ENCODE measurements around the gene ECM2. TPM values are rescaled to one million over a fixed set of nuclear protein-coding genes. Genes with fewer than 3 reads are reported as not detected.

ECM2 gene
- total RNA-seq, 1 experiment from 2014 or later = not detected

DNA sequence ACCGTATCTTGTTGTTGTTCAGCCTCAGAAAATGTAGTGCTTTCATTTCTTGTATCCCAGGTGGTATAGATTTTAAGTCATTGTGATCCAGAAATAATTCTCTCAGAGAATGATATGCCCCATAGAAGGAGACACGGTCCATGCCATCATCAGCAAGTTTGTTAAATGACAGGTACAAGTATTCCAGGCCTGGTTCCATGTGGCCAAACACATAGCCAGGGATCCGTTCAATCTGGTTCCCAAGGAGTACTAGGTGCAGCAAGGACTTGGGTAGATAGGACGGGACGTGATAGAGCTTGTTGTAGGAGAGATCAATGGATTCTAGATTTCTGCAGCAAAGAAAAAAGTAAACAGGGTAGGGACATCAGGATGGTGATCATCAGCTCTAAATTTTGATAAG is 35.1 kb downstream of the ECM2 start:
- no peak overlapping the region for H2BK12ac ChIP-seq (ENCODE audit: insufficient read length, low read depth, low read length)
- no peak overlapping the region for H3K56ac ChIP-seq (ENCODE audit: insufficient read length, low read depth, low read length)
- H3T11ph ChIP-seq (ENCODE audit: low read length) = no peak overlapping the region
- peaks cover 2% of the 10 kb centered on the region; the same call in 1 of the 2 replicates for H3K4me1 ChIP-seq (ENCODE audit: insufficient read depth, low read length)
- no peak overlapping the region for H3K27ac ChIP-seq (ENCODE audit: insufficient read length, low read depth, low read length)
- H4K20me1 ChIP-seq (ENCODE audit: control insufficient read depth, insufficient read depth, insufficient read length) = no peaks in the 10 kb centered on the region
- no peak overlapping the region for H2AFZ ChIP-seq (ENCODE audit: low read length)
- H4K91ac ChIP-seq (ENCODE audit: insufficient read length, low read depth, low read length) = no peak overlapping the region
- no peaks in the 10 kb centered on the region for H3K9me3 ChIP-seq (ENCODE audit: control insufficient read depth, low read depth, low read length)
- H2BK15ac ChIP-seq (ENCODE audit: low read depth, low read length) = no peak overlapping the region
- H2BK20ac ChIP-seq (ENCODE audit: low read depth, low read length, poor library complexity, severe bottlenecking) = no peak overlapping the region
- H3K27ac Mint-ChIP-seq = no peak overlapping the region
- no peaks in the 10 kb centered on the region for H3K23me2 ChIP-seq (ENCODE audit: insufficient read length, low read depth, low read length, poor library complexity, severe bottlenecking)
- H4K5ac ChIP-seq (ENCODE audit: insufficient read length, low read depth, low read length) = no peak overlapping the region
- H3K4me3 Mint-ChIP-seq = no peak overlapping the region
- DNase-seq = no peak
- H3K14ac ChIP-seq (ENCODE audit: insufficient read depth, low read length) = no peak overlapping the region
- TF ChIP-seq, protein P1, sequence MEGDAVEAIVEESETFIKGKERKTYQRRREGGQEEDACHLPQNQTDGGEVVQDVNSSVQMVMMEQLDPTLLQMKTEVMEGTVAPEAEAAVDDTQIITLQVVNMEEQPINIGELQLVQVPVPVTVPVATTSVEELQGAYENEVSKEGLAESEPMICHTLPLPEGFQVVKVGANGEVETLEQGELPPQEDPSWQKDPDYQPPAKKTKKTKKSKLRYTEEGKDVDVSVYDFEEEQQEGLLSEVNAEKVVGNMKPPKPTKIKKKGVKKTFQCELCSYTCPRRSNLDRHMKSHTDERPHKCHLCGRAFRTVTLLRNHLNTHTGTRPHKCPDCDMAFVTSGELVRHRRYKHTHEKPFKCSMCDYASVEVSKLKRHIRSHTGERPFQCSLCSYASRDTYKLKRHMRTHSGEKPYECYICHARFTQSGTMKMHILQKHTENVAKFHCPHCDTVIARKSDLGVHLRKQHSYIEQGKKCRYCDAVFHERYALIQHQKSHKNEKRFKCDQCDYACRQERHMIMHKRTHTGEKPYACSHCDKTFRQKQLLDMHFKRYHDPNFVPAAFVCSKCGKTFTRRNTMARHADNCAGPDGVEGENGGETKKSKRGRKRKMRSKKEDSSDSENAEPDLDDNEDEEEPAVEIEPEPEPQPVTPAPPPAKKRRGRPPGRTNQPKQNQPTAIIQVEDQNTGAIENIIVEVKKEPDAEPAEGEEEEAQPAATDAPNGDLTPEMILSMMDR (conservative IDR thresholded peaks at IDR 0.05) = no peak
- H2BK5ac ChIP-seq (ENCODE audit: insufficient read length, low read length) = no peak overlapping the region
- no peak overlapping the region for H4K8ac ChIP-seq (replicated peaks; ENCODE audit: insufficient read length, low read depth, low read length)
- H3K79me1 ChIP-seq (ENCODE audit: insufficient read depth, low read depth, low read length, poor library complexity, severe bottlenecking) = no peaks in the 10 kb centered on the region
- no peaks in the 10 kb centered on the region for H3K27me3 ChIP-seq (ENCODE audit: insufficient read depth, low read length)
- H3K18ac ChIP-seq (ENCODE audit: insufficient read length, low read depth, low read length) = no peak overlapping the region
- WGBS (ENCODE audit: extremely low coverage, insufficient read length, low lambda C conversion rate) = no CpG with 5 or more reads among the region's 5 CpGs
- H3K4me2 ChIP-seq (ENCODE audit: insufficient read depth, insufficient read length, low read length) = no peak overlapping the region
- no peak overlapping the region for H2AK5ac ChIP-seq (ENCODE audit: insufficient read length, low read length)
- no peak overlapping the region for H3K9ac ChIP-seq (ENCODE audit: extremely low read depth, insufficient read length, low read length)
- no peaks in the 10 kb centered on the region; a peak in 1 of 7 replicates for H3K36me3 Mint-ChIP-seq (ENCODE audit: insufficient read depth in 1 of 3, low read depth in 3 of 3)
- no peak overlapping the region for H3K23ac ChIP-seq (ENCODE audit: insufficient read length, low read depth, low read length)
- peaks cover 9 to 20% of the 10 kb centered on the region in 2 experiments for H3K4me1 Mint-ChIP-seq
- H3K27me3 Mint-ChIP-seq (ENCODE audit: low read depth) = no peaks in the 10 kb centered on the region
- no peaks in the 10 kb centered on the region for H3K9me3 Mint-ChIP-seq
- no peaks in the 10 kb centered on the region for H3K79me2 ChIP-seq (ENCODE audit: insufficient read depth, low read length)
- no peak overlapping the region for H2BK120ac ChIP-seq (ENCODE audit: low read depth, low read length, poor library complexity, severe bottlenecking)
- no peak overlapping the region for H3K4ac ChIP-seq (ENCODE audit: low read depth, low read length)
